Activated CD4-positive, alpha-beta T cell treated with anti-CD3 and anti-CD28 coated beads, Interleukin-2, Interleukin-6, amounts not matched to agents 100 ng/mL and 50 ng/mL, durations not matched to agents 16 hours and 8 hours (primary cell): ENCODE data around the gene GRB10.
"Not testable (repeated sequence)": the region's sequence is repeated elsewhere in the genome, so short reads cannot be mapped to it uniquely, and the experiment has no call there.

Experiments
- DNase-seq: peaks from one replicate; pipeline ENCODE4 v3.0.0-alpha.2; 2020

Gene GRB10

GRCh38 chr7:50564640-50565558 is 217.8 kb downstream of the GRB10 start, which contains the start of gene DDC:
Gene DDC (minus strand): TSS chr7:50565405. CDS start chr7:50544085, 21,320 bp downstream.
- no peak for DNase-seq

- DNase-seq, result no peak
These were observed 218.5 kb downstream of the GRB10 start for GRCh38 chr7:50564171-50564570.

GRCh38 chr7:50562136-50562535 is 220.6 kb downstream of the GRB10 start:
- DNase-seq, result no peak

GRCh38 chr7:50560865-50561351 is 221.8 kb downstream of the GRB10 start:
- DNase-seq, result no peak

- no peak for DNase-seq
These were observed 222.8 kb downstream of the GRB10 start for GRCh38 chr7:50559881-50560280.

- no peak for DNase-seq
These were observed 224.2 kb downstream of the GRB10 start for GRCh38 chr7:50558294-50559053.

- no peak for DNase-seq
These were observed 225.6 kb downstream of the GRB10 start for GRCh38 chr7:50557099-50557498.

- no peak for DNase-seq
These were observed 226.3 kb downstream of the GRB10 start for GRCh38 chr7:50556247-50556991.

GRCh38 chr7:50555594-50556140 is 227.0 kb downstream of the GRB10 start:
- DNase-seq, result no peak

- DNase-seq, result no peak
These were observed 228.0 kb downstream of the GRB10 start for GRCh38 chr7:50554431-50555322.

- DNase-seq, result no peak
These were observed 228.7 kb downstream of the GRB10 start for GRCh38 chr7:50553973-50554372.

- DNase-seq, result no peak
These were observed 229.8 kb downstream of the GRB10 start for GRCh38 chr7:50552921-50553320.

GRCh38 chr7:50552139-50552538 is 230.6 kb downstream of the GRB10 start:
- DNase-seq, result no peak

- not testable (repeated sequence) for DNase-seq
These were observed 237.1 kb downstream of the GRB10 start for GRCh38 chr7:50545613-50546012.

GRCh38 chr7:50544992-50545391 is 237.7 kb downstream of the GRB10 start:
- no peak for DNase-seq

- DNase-seq, result no peak
These were observed 238.8 kb downstream of the GRB10 start for GRCh38 chr7:50543776-50544442.

GRCh38 chr7:50542132-50542531 is 240.6 kb downstream of the GRB10 start:
- no peak for DNase-seq

GRCh38 chr7:50540785-50541579 is 241.7 kb downstream of the GRB10 start:
- DNase-seq, result no peak
